Lower leg skin (tissue), 4 donors: ENCODE data around the gene DRD4. TPM values are rescaled to one million over a fixed set of nuclear protein-coding genes. Genes with fewer than 3 reads are reported as not detected.

Experiments
- DNase-seq, 2 donors: peaks; one replicate each; pipeline ENCODE4 v3.0.0-alpha.2; 2019; ENCODE audit warnings: low spot score in 2 of 2
- H3K4me3 ChIP-seq: fragments of 200-600 bp; sonication (generic); 2 replicates; pipeline ENCODE4 v1.5.1; 2017; ENCODE audit warnings: mild to moderate bottlenecking, low read depth; ENCODE audit not compliant: poor library complexity, severe bottlenecking
- POLR2A ChIP-seq, 2 donors: fragments of 450-650 bp; IDR thresholded peaks; one replicate each; pipeline ENCODE4 v1.6.1; 2016 to 2017; ENCODE audit warnings: antibody characterized with exemption in 2 of 2, mild to moderate bottlenecking in 1 of 2, moderate library complexity in 1 of 2
- WGBS, 2 donors: methylation state at CpG; one replicate each; pipeline ENCODE4 v1.1.5; 2018; 5-methylcytosine and 5-hydroxymethylcytosine counted together
- intact Hi-C: fragments of 100-400 bp; cut with DNase I; formaldehyde crosslinking; loops from one replicate; pipeline ENCODE4 v1.15.0; 2023; ENCODE audit warnings: low total_unique reads
- total RNA-seq, 4 donors: library from RNA; depleted of rRNA; stranded (reverse); fragments of >200 nt; gene quantifications; one replicate each; pipeline ENCODE4 v1.1.0, GENCODE V29; 2016
- TF ChIP-seq, protein P1 (sequence below), 3 donors: fragments of 450-650 bp; IDR thresholded peaks; one replicate each; pipeline ENCODE4 v1.5.1; 2016; ENCODE audit warnings: antibody characterized with exemption in 3 of 3, mild to moderate bottlenecking in 3 of 3, moderate library complexity in 2 of 3

DRD4 gene
- total RNA-seq, 4 donors from 2014 or later: 0.23 to 2.0 TPM; not detected in 2

DNA sequence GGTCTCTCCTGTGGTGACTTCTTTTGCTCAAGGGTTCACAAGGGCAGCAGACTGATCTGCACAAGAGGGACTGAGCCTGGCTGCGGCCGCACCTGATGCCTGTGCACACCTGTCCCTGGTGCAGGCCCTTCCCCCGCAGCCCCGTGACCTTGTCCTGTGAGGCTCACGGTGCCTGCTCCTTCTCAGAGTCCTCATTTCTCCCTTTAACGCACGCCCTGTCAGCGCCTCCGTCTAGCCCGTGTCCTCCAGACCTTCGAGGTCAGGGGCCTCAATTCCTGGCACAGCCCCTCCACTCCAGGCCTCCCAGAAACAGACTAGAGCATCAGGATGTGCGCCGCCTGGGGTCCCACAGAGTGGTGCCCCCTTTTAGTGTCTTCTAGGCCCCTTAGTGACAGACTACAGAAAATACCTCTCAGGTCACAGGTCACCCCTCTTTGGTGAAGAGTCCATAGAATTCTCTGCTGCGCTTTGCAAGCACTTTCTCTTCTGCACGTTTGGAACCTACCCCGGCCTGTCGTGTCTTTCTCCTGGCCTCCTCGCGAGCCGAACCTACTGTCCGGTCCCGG, 1.0 kb upstream of the DRD4 start:
- TF ChIP-seq, protein P1, sequence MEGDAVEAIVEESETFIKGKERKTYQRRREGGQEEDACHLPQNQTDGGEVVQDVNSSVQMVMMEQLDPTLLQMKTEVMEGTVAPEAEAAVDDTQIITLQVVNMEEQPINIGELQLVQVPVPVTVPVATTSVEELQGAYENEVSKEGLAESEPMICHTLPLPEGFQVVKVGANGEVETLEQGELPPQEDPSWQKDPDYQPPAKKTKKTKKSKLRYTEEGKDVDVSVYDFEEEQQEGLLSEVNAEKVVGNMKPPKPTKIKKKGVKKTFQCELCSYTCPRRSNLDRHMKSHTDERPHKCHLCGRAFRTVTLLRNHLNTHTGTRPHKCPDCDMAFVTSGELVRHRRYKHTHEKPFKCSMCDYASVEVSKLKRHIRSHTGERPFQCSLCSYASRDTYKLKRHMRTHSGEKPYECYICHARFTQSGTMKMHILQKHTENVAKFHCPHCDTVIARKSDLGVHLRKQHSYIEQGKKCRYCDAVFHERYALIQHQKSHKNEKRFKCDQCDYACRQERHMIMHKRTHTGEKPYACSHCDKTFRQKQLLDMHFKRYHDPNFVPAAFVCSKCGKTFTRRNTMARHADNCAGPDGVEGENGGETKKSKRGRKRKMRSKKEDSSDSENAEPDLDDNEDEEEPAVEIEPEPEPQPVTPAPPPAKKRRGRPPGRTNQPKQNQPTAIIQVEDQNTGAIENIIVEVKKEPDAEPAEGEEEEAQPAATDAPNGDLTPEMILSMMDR (IDR thresholded peaks at IDR 0.05): no peak
- no peak for TF ChIP-seq POLR2A (IDR thresholded peaks at IDR 0.05)
- no peak for DNase-seq
- 75 to 77% methylated on average over 22 of the region's 22 CpGs for WGBS, 2 donors
- H3K4me3 ChIP-seq: no peak overlapping the region
- intact Hi-C loops: no loop called here

DNA sequence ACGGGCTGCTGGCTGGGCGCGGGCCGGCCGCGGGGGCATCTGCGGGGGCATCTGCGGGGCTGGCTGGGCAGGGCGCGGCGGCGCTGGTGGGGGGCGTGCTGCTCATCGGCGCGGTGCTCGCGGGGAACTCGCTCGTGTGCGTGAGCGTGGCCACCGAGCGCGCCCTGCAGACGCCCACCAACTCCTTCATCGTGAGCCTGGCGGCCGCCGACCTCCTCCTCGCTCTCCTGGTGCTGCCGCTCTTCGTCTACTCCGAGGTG, 194 bp downstream of the DRD4 start:
- H3K4me3 ChIP-seq: no peak overlapping the region
- intact Hi-C loops: no loop called here
- 8 to 11% methylated on average over 11 to 16 of the region's 34 CpGs for WGBS, 2 donors
- no peak for DNase-seq
- TF ChIP-seq, protein P1 (IDR thresholded peaks at IDR 0.05): no peak

DNA sequence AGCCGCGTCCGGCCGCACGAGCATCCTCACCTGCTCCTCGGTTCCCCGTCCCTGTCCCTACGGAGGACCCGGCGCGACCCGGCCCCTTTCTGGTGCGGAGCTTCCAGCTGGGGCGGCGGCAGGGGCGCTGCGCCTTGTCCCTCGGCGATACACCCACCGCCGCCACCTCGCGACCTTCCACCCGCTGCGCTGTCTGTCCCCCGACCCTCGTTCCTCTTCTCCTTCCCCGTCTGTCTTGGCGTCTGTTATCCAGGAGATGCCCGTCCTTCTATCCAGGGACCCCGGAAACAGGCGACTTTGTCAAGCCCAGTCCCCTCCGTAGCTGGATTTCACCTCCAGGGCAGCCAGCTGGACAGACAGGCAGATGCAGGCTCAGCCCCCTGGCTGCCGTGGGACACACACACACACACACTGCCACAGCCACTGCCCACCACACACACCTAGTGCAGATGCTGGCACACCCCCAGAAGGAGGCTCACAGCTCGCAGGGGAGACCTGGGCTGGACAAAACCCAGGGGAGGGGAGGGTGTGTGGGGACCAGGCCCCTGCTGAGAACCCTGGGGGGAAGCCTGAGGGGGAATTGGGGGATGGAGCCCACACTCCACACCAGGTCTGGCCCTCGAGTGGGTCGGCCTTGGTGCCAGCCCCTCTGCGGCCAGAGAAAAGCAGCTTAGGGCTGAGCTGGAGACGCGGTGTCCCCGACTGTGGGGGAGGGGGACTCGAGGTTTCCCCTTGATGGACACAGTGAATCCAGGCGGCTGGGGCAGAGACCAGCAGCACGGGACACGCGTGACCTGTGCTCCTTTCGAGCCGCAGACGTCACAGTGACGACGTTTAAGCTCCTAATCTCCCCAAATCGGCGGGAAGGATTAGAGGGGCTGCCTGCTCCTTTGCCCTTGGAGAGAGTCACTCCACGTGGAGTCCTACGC, 788 bp downstream of the DRD4 start:
- no peak for TF ChIP-seq POLR2A (IDR thresholded peaks at IDR 0.05)
- TF ChIP-seq, protein P1 (IDR thresholded peaks at IDR 0.05): no peak
- 45 to 48% methylated on average over 54 to 55 of the region's 55 CpGs for WGBS, 2 donors
- intact Hi-C loops: no loop called here
- H3K4me3 ChIP-seq: no peak overlapping the region
- no peak for DNase-seq

DNA sequence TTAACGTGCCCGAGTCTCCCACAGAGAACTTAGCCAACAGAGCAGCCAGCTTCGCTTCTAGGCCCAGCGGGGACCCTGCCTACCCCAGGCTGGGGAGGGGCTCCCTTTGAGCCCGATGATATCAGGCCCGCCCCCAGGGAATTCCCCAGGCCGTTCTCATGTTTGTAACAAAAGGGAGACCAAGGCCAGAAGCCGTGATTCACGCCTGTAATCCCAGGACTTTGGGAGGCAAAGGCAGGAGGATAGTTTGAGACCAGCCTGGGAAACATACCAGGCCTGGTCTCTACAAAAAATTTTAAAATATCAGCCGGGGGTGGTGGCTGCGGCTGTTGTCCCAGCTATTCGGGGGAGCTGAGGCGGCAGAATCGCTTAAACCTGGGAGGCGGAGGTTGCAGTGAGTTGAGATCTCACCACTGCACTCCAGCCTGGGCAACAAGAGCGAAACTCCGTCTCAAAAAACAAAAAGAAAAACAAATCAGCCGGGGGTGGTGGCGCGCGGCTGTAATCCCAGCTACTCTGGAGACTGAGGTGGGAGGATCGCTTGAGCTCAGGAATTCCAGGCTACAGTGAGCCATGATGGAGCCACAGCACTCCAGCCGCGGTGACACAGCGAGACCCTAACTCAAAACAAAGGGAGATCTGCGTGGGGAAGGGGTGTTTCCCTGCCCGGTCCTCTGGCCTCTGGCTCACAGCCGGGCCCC, 1.7 kb downstream of the DRD4 start:
- DNase-seq: no peak
- no peak overlapping the region for H3K4me3 ChIP-seq
- no peak for TF ChIP-seq POLR2A (IDR thresholded peaks at IDR 0.05)
- TF ChIP-seq, protein P1 (IDR thresholded peaks at IDR 0.05): no peak
- WGBS, 2 donors: 60 to 61% methylated on average over 27 of the region's 28 CpGs
- intact Hi-C loops: no loop called here

DNA sequence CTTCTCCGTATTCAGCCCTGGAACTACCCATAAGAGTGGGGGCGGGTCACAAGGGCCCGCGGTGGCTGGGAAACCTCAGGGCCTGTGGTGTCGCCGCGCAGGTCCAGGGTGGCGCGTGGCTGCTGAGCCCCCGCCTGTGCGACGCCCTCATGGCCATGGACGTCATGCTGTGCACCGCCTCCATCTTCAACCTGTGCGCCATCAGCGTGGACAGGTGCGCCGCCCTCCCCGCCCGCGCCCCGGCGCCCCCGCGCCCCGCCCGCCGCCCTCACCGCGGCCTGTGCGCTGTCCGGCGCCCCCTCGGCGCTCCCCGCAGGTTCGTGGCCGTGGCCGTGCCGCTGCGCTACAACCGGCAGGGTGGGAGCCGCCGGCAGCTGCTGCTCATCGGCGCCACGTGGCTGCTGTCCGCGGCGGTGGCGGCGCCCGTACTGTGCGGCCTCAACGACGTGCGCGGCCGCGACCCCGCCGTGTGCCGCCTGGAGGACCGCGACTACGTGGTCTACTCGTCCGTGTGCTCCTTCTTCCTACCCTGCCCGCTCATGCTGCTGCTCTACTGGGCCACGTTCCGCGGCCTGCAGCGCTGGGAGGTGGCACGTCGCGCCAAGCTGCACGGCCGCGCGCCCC, 2.4 kb downstream of the DRD4 start:
- no peak overlapping the region for H3K4me3 ChIP-seq
- 14 to 15% methylated on average over 13 of the region's 80 CpGs for WGBS, 2 donors
- intact Hi-C loops: no loop called here
- TF ChIP-seq, protein P1 (IDR thresholded peaks at IDR 0.05): no peak
- no peak for TF ChIP-seq POLR2A (IDR thresholded peaks at IDR 0.05)
- DNase-seq: no peak
